Measurements from ENCODE around the gene SLC38A10. TPM values are rescaled to one million over a fixed set of nuclear protein-coding genes. Genes with fewer than 3 reads are reported as not detected.

Gene SLC38A10
- total and polyA plus RNA-seq, 12 donors, result 17.6 to 190 (median 102) TPM

GRCh38 chr17:81238815-81239713 lies 56.0 kb downstream of the SLC38A10 start, which contains the start of the genes NDUFAF8 and TEPSIN:
Gene NDUFAF8 (plus strand): TSS chr17:81239318. CDS start chr17:81239364, 46 bp downstream.
Gene TEPSIN (minus strand): TSS chr17:81239055. CDS start chr17:81239033, 22 bp downstream.
- DNase-seq, result peak; percentile 97 to 99 (median 99)
- Histone ChIP-seq H3K27me3 (no peaks in the 10 kb centered on the region), H3K9me3 (replicated peaks in 1 of 3) (no peaks in the 10 kb centered on the region), H3K36me3 (replicated peaks in 1 of 2) (no peaks in the 10 kb centered on the region), H3K4me3 (peak within 1 kb of the TSS; percentile 51 to 84 (median 66)), H3K4me1 (replicated peaks in 1 of 2) (peaks cover 15 to 23% of the 10 kb centered on the region in 2 donors), H3K27ac (peak within 1 kb of the TSS in 4 of 5 donors; percentile 60 to 75 (median 68))
- whole genome bisulfite sequencing, 4 donors, result 0 to 1% (median 0%) methylated on average over 7 to 100 of the region's 100 CpGs
- intact Hi-C loops (cut with DNase I), result no loop called here
- TF ChIP-seq POLR2A (IDR thresholded peaks at IDR 0.05) (peak; percentile 26 to 48), CTCF (IDR thresholded peaks at IDR 0.05) (peak in 1 of 6 experiments; percentile 20)

- Histone ChIP-seq H3K27ac (peak overlapping the region in 2 of 5 donors; percentile 23 to 53), H3K9me3 (replicated peaks in 1 of 3) (no peaks in the 10 kb centered on the region), H3K36me3 (replicated peaks in 1 of 2) (peaks cover 0 to 5% of the 10 kb centered on the region in 2 donors), H3K27me3 (no peaks in the 10 kb centered on the region), H3K4me1 (replicated peaks in 1 of 2) (peaks cover 15 to 23% of the 10 kb centered on the region in 2 donors), H3K4me3 (peak overlapping the region; percentile 51 to 84 (median 66))
- intact Hi-C loops (cut with DNase I), result no loop called here
- WGBS, 4 donors, result 1 to 2% methylated on average over 26 of the region's 26 CpGs; no CpG with 5 or more reads in 2 of the 4 donors
- no peak for DNase-seq
- TF ChIP-seq CTCF (IDR thresholded peaks at IDR 0.05) (no peak), POLR2A (IDR thresholded peaks at IDR 0.05) (no peak)
Measured at GRCh38 chr17:81238490-81238814, 56.7 kb downstream of the SLC38A10 start.

GRCh38 chr17:81237591-81238489 lies 57.3 kb downstream of the SLC38A10 start:
- H3K4me1 ChIP-seq (replicated peaks in 1 of 2), result peaks cover 15 to 23% of the 10 kb centered on the region in 2 donors
- H3K9me3 ChIP-seq (replicated peaks in 1 of 3), result no peaks in the 10 kb centered on the region
- no peaks in the 10 kb centered on the region for H3K27me3 ChIP-seq
- 56 to 75% (median 65%) methylated on average over 19 to 36 of the region's 36 CpGs for WGBS, 4 donors
- peak overlapping the region; percentile 51 to 84 (median 66) for H3K4me3 ChIP-seq
- TF ChIP-seq CTCF (IDR thresholded peaks at IDR 0.05) (no peak), POLR2A (IDR thresholded peaks at IDR 0.05) (no peak)
- intact Hi-C loops (cut with DNase I), result no loop called here
- DNase-seq, result no peak
- peaks cover 0 to 11% of the 10 kb centered on the region in 2 donors for H3K36me3 ChIP-seq (replicated peaks in 1 of 2)
- no peak overlapping the region for H3K27ac ChIP-seq

- TF ChIP-seq CTCF (IDR thresholded peaks at IDR 0.05) (no peak), POLR2A (IDR thresholded peaks at IDR 0.05) (no peak)
- no peak overlapping the region for H3K27ac ChIP-seq
- H3K4me1 ChIP-seq (replicated peaks in 1 of 2), result peaks cover 15 to 23% of the 10 kb centered on the region in 2 donors
Measured at GRCh38 chr17:81236784-81237183, 58.3 kb downstream of the SLC38A10 start.

More at GRCh38 chr17:81236784-81237183, 58.3 kb downstream of the SLC38A10 start:
- H3K27me3 ChIP-seq, result no peaks in the 10 kb centered on the region
- intact Hi-C loops (cut with DNase I), result no loop called here
- 86 to 100% (median 94%) methylated on average over 1 to 21 of the region's 21 CpGs for WGBS, 4 donors
- H3K36me3 ChIP-seq (replicated peaks in 1 of 2), result peaks cover 0 to 22% of the 10 kb centered on the region in 2 donors
- no peak overlapping the region for H3K4me3 ChIP-seq
- H3K9me3 ChIP-seq (replicated peaks in 1 of 3), result no peaks in the 10 kb centered on the region
- no peak for DNase-seq
